Mesenchymal stem cell (in vitro differentiated cells and primary cell): ENCODE results near the gene AMZ1.

ENCODE experiments used
- DNase-seq: peaks from one replicate; pipeline ENCODE4 v3.0.0-alpha.2; 2013
- H2AFZ ChIP-seq: one replicate; pipeline ENCODE4 v1.6.1; 2013; ENCODE audit warnings: low read depth, mild to moderate bottlenecking, control low read depth, inconsistent platforms, low read length, moderate library complexity
- H2AK5ac ChIP-seq: 2 replicates; pipeline ENCODE4 v1.6.1; 2013; ENCODE audit warnings: low read length, moderate library complexity, mild to moderate bottlenecking, inconsistent platforms; ENCODE audit not compliant: severe bottlenecking
- H2BK120ac ChIP-seq: one replicate; pipeline ENCODE4 v1.6.1; 2013; ENCODE audit warnings: low read depth, mild to moderate bottlenecking, inconsistent platforms, low read length, moderate library complexity
- H2BK12ac ChIP-seq, 2 experiments: one replicate each; pipeline ENCODE4 v1.6.1; 2013; ENCODE audit warnings: inconsistent platforms in 2 of 2, low read length in 2 of 2, mild to moderate bottlenecking in 2 of 2, moderate library complexity in 2 of 2, control low read depth in 1 of 2
- H2BK15ac ChIP-seq: one replicate; pipeline ENCODE4 v1.6.1; 2013; ENCODE audit warnings: mild to moderate bottlenecking, low read depth, inconsistent platforms; ENCODE audit not compliant: poor library complexity, severe bottlenecking
- H2BK5ac ChIP-seq: 2 replicates; pipeline ENCODE4 v1.6.1; 2013; ENCODE audit warnings: low read depth, mild to moderate bottlenecking, low read length, control low read depth, inconsistent platforms; ENCODE audit not compliant: poor library complexity, severe bottlenecking
- H3K14ac ChIP-seq, 2 experiments: one replicate each; pipeline ENCODE4 v1.6.1; 2013; ENCODE audit warnings: inconsistent platforms in 2 of 2, low read length in 2 of 2, control low read depth in 1 of 2, mild to moderate bottlenecking in 1 of 2, moderate library complexity in 1 of 2
- H3K18ac ChIP-seq, 2 experiments: one replicate each; pipeline ENCODE4 v1.6.1; 2013; ENCODE audit warnings: inconsistent platforms in 2 of 2, low read length in 2 of 2, control low read depth in 1 of 2, low read depth in 1 of 2, mild to moderate bottlenecking in 1 of 2
- H3K23ac ChIP-seq, 2 experiments: one replicate each; pipeline ENCODE4 v1.6.1; 2013; ENCODE audit warnings: inconsistent platforms in 2 of 2, low read length in 2 of 2, mild to moderate bottlenecking in 2 of 2, moderate library complexity in 2 of 2, control low read depth in 1 of 2
- H3K27ac ChIP-seq: 2 replicates; pipeline ENCODE4 v1.5.1; 2013; ENCODE audit warnings: mild to moderate bottlenecking, moderate library complexity, low read length, control low read depth, inconsistent platforms; ENCODE audit not compliant: poor library complexity, severe bottlenecking
- H3K27me3 ChIP-seq, 2 experiments: 2 replicates each; pipeline versions ENCODE4 v1.6.1 to v1.7.0; 2013; ENCODE audit warnings: low read length in 2 of 2, mild to moderate bottlenecking in 2 of 2, moderate library complexity in 2 of 2, control low read depth in 1 of 2, inconsistent platforms in 1 of 2; ENCODE audit not compliant: control insufficient read depth in 1 of 2, insufficient read depth in 1 of 2
- H3K36me3 ChIP-seq, 2 experiments: 2 replicates each; pipeline versions ENCODE4 v1.6.1 to v1.7.0; 2013; ENCODE audit warnings: low read length in 2 of 2, control low read depth in 1 of 2, inconsistent platforms in 1 of 2, low read depth in 1 of 2, mild to moderate bottlenecking in 1 of 2; ENCODE audit not compliant: insufficient read depth in 2 of 2, control insufficient read depth in 1 of 2
- H3K4ac ChIP-seq, 2 experiments: one replicate each; pipeline ENCODE4 v1.6.1; 2013; ENCODE audit warnings: inconsistent platforms in 2 of 2, low read length in 2 of 2, mild to moderate bottlenecking in 2 of 2, moderate library complexity in 2 of 2, control low read depth in 1 of 2, low read depth in 1 of 2
- H3K4me1 ChIP-seq: 2 replicates; pipeline ENCODE4 v1.6.1; 2013; ENCODE audit warnings: low read depth, low read length, control low read depth; ENCODE audit not compliant: control insufficient read depth, insufficient read depth
- H3K4me2 ChIP-seq: 2 replicates; pipeline ENCODE4 v1.6.1; 2013; ENCODE audit warnings: low read length, mild to moderate bottlenecking, inconsistent platforms; ENCODE audit not compliant: poor library complexity, severe bottlenecking
- H3K4me3 ChIP-seq, 2 experiments: 2 replicates each; pipeline versions ENCODE4 v1.5.1 to v1.7.0; 2013; ENCODE audit warnings: low read length in 2 of 2, mild to moderate bottlenecking in 2 of 2, control low read depth in 1 of 2, low read depth in 1 of 2; ENCODE audit not compliant: insufficient read depth in 1 of 2
- H3K79me1 ChIP-seq: replicated peaks from 2 replicates; pipeline ENCODE4 v1.6.1; 2013; ENCODE audit warnings: mild to moderate bottlenecking, control low read depth, low read length, inconsistent platforms; ENCODE audit not compliant: poor library complexity, severe bottlenecking
- H3K9ac ChIP-seq: 2 replicates; pipeline ENCODE4 v1.7.0; 2013; ENCODE audit warnings: mild to moderate bottlenecking, low read length, moderate library complexity
- H3K9me3 ChIP-seq: 2 replicates; pipeline ENCODE4 v1.7.0; 2013; ENCODE audit warnings: mild to moderate bottlenecking, low read length; ENCODE audit not compliant: control insufficient read depth
- H4K8ac ChIP-seq: one replicate; pipeline ENCODE4 v1.6.1; 2013; ENCODE audit warnings: inconsistent platforms, mild to moderate bottlenecking, low read length, moderate library complexity
- H4K91ac ChIP-seq: one replicate; pipeline ENCODE4 v1.6.1; 2013; ENCODE audit warnings: mild to moderate bottlenecking, low read length, inconsistent platforms
- WGBS: methylation state at CpG from one replicate; pipeline ENCODE4 v1.1.7; 2013; ENCODE audit warnings: mixed read lengths; 5-methylcytosine and 5-hydroxymethylcytosine counted together

AMZ1 gene

GRCh38 chr7:2681929-2682799, 5.8 kb upstream of the AMZ1 start:
- 85% methylated on average over 27 of the region's 27 CpGs for WGBS
- H3K36me3 ChIP-seq = no peaks in the 10 kb centered on the region
- H2AK5ac ChIP-seq = no peak overlapping the region
- no peaks in the 10 kb centered on the region for H3K9me3 ChIP-seq
- no peak overlapping the region for H4K91ac ChIP-seq
- peak overlapping the region in 1 of 2 experiments; percentile 57 for H3K14ac ChIP-seq
- H2BK120ac ChIP-seq = no peak overlapping the region
- no peak for DNase-seq
- H3K18ac ChIP-seq = no peak overlapping the region
- H4K8ac ChIP-seq = no peak overlapping the region
- H3K9ac ChIP-seq = no peak overlapping the region
- no peaks in the 10 kb centered on the region for H3K79me1 ChIP-seq
- H3K23ac ChIP-seq = no peak overlapping the region
- H2BK12ac ChIP-seq = no peak overlapping the region
- no peak overlapping the region for H3K4ac ChIP-seq
- H3K4me2 ChIP-seq = no peak overlapping the region
- H3K27ac ChIP-seq = no peak overlapping the region
- peak overlapping the region; percentile 63 for H2BK15ac ChIP-seq
- peaks cover 9 to 30% of the 10 kb centered on the region in 2 experiments for H3K27me3 ChIP-seq
- no peak overlapping the region for H2BK5ac ChIP-seq
- no peak overlapping the region for H3K4me3 ChIP-seq
- peaks cover 3% of the 10 kb centered on the region for H3K4me1 ChIP-seq
- no peak overlapping the region for H2AFZ ChIP-seq

- H3K9ac ChIP-seq = no peak overlapping the region
- H2AK5ac ChIP-seq = no peak overlapping the region
Observed at GRCh38 chr7:2684501-2684900, 3.5 kb upstream of the AMZ1 start.

DNA sequence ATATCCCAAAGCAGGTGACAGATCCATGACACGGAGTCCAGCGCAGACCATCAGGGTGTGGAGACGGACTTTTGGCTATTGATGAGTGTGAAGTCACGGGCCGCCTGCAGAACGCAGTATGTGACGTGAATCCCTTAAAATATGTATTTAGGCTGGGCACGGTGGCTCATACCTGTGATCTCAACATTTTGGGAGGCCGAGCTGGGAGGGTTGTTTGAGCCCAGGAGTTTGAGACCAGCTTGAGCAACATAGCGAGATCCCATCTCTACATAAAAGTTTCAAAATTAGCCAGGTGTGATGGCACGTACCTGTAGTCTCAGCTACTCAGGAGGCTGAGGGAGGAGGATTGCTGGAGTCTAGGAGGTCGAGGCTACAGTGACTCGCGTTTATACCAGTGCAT, 1.9 kb upstream of the AMZ1 start:
- Histone ChIP-seq H3K79me1 (no peaks in the 10 kb centered on the region), H3K23ac (no peak overlapping the region), H3K27ac (no peak overlapping the region), H3K4ac (no peak overlapping the region), H2AK5ac (no peak overlapping the region), H2BK120ac (no peak overlapping the region), H3K14ac (no peak overlapping the region), H3K4me1 (peaks cover 34% of the 10 kb centered on the region), H3K4me2 (no peak overlapping the region), H3K27me3 (peaks cover 29 to 51% of the 10 kb centered on the region in 2 experiments), H4K8ac (no peak overlapping the region), H2BK5ac (no peak overlapping the region), H2BK12ac (no peak overlapping the region), H3K9me3 (no peaks in the 10 kb centered on the region), H3K4me3 (no peak overlapping the region), H3K18ac (no peak overlapping the region), H3K9ac (no peak overlapping the region), H2AFZ (no peak overlapping the region), H4K91ac (no peak overlapping the region), H3K36me3 (no peaks in the 10 kb centered on the region), H2BK15ac (no peak overlapping the region)
- WGBS = 96% methylated on average over 13 of the region's 14 CpGs
- DNase-seq = no peak

More at GRCh38 chr7:2684501-2684900, 3.5 kb upstream of the AMZ1 start:
- H3K79me1 ChIP-seq = no peaks in the 10 kb centered on the region
- no peak overlapping the region for H2BK5ac ChIP-seq
- H3K36me3 ChIP-seq = no peaks in the 10 kb centered on the region
- DNase-seq = no peak
- H3K23ac ChIP-seq = no peak overlapping the region
- no peak overlapping the region for H2BK15ac ChIP-seq
- H3K14ac ChIP-seq = no peak overlapping the region
- no peak overlapping the region for H3K4me2 ChIP-seq
- H3K4me3 ChIP-seq = no peak overlapping the region
- no peak overlapping the region for H3K27ac ChIP-seq
- no peak overlapping the region for H2BK12ac ChIP-seq
- H2AFZ ChIP-seq = no peak overlapping the region
- H3K18ac ChIP-seq = no peak overlapping the region
- no peak overlapping the region for H4K91ac ChIP-seq
- 93% methylated on average over 10 of the region's 11 CpGs for WGBS
- no peak overlapping the region for H3K4ac ChIP-seq
- H2BK120ac ChIP-seq = no peak overlapping the region
- H3K27me3 ChIP-seq = peaks cover 27 to 50% of the 10 kb centered on the region in 2 experiments
- H3K4me1 ChIP-seq = peaks cover 25% of the 10 kb centered on the region
- no peak overlapping the region for H4K8ac ChIP-seq
- no peaks in the 10 kb centered on the region for H3K9me3 ChIP-seq

- Histone ChIP-seq H3K4me1 (peaks cover 34% of the 10 kb centered on the region), H4K91ac (peak overlapping the region; percentile 41), H2BK12ac (no peak overlapping the region), H3K4me3 (peak overlapping the region; percentile 46 to 51), H3K9ac (peak overlapping the region; percentile 59), H3K9me3 (no peaks in the 10 kb centered on the region), H3K36me3 (no peaks in the 10 kb centered on the region), H3K18ac (no peak overlapping the region), H2AK5ac (no peak overlapping the region), H4K8ac (no peak overlapping the region), H3K27ac (peak overlapping the region; percentile 8), H2BK15ac (peak overlapping the region; percentile 13), H3K4me2 (peak overlapping the region; percentile 69), H3K4ac (no peak overlapping the region), H2BK5ac (peak overlapping the region; percentile 0), H2BK120ac (no peak overlapping the region), H3K23ac (peak overlapping the region in 1 of 2 experiments; percentile 93), H3K14ac (no peak overlapping the region), H2AFZ (no peak overlapping the region), H3K27me3 (peaks cover 24 to 39% of the 10 kb centered on the region in 2 experiments), H3K79me1 (no peaks in the 10 kb centered on the region)
- 64% methylated on average over 17 of the region's 17 CpGs for WGBS
- peak; percentile 28 for DNase-seq
Observed at GRCh38 chr7:2687338-2687869, 598 bp upstream of the AMZ1 start.
